Pons (tissue), 1 donor: ENCODE results near the gene ELP4.

Experiments used
- DNase-seq: peaks from one replicate; pipeline ENCODE4 v3.0.0-alpha.2; 2016; ENCODE audit warnings: low spot score

The ELP4 gene

GRCh38 chr11:31779374-31779791 is 269.8 kb downstream of the ELP4 start:
- DNase-seq: no peak

GRCh38 chr11:31780078-31780477 is 270.5 kb downstream of the ELP4 start:
- no peak for DNase-seq

DNA sequence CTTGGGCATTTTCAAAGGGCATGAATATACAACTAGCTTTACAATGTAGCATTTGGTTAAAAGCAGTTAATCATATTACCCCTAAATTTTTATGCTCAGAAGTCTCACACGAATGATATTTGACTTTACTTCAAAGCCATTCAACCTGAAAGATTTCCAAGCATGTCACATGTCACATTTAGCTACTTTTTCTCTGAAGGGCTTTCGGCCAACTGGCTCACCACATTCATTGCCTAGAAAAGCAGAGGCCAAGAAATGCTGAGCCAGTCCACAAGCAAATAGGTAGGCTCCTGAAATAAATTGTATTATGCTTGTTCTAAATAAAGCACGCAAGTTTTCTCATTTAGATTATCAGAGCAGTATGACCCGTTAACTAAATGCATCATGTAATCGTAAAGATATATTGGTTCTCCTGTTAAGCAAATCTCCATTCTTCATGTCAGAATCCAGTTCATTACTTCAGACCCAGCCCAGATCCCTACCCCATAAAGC is 271.0 kb downstream of the ELP4 start:
- DNase-seq: no peak

DNA sequence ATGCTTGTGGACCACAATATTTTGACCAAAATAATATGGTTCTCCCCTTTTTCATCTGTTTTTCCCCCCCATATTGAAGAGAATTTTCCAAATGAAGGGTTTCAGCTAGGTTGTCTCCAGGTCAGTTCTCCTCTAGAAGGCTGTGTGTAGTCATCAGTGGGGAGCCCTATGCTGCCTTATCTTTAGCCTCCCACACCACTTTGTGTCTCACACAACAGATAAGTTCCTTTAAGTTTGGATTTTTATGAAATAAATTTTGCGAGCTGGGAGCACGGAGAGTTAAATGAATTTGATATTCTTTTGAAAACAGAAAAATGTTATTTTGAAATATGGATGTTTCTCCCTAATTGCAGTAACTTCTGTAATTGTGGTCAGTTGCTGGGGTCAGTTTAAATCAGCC is 272.7 kb downstream of the ELP4 start:
- DNase-seq: no peak

- no peak for DNase-seq
These were observed 273.7 kb downstream of the ELP4 start for GRCh38 chr11:31783252-31783651.

- DNase-seq: no peak
These were observed 275.0 kb downstream of the ELP4 start for GRCh38 chr11:31784611-31785010.

DNA sequence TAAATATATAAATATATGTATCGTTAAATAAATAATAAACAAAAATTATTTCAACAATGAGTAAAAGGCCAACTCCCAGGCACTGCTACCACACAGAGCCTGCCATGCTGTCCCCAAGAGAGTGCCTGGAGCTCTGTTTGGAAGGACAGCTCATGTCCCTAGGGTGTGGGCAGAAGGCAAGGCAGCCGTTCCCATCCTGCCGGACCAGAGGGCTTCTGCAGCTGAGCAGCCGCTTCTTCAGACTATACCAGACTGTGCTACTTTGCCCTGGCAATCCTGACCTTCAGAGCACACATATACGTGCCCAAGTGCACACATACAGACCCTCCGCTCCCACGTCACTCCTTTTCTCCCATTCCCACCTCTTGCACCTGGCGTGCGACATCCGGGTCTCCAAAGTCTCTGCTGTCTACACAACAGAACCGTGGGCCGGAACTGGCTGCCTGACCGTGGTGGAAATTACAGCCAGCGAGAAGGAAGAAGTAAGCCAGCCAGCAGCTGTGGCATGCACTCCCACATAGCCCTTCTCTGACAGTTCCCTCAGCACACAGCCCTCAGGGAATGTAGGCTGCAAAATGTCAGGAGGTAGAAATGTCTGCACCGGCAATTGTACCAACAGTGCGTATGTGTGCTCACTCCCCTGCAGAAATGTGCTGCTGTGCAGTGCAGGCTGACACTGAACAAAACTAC is 277.6 kb downstream of the ELP4 start:
- no peak for DNase-seq

GRCh38 chr11:31788085-31788484 is 278.5 kb downstream of the ELP4 start:
- DNase-seq: no peak

GRCh38 chr11:31790649-31791048 is 281.1 kb downstream of the ELP4 start:
- DNase-seq: no peak

DNA sequence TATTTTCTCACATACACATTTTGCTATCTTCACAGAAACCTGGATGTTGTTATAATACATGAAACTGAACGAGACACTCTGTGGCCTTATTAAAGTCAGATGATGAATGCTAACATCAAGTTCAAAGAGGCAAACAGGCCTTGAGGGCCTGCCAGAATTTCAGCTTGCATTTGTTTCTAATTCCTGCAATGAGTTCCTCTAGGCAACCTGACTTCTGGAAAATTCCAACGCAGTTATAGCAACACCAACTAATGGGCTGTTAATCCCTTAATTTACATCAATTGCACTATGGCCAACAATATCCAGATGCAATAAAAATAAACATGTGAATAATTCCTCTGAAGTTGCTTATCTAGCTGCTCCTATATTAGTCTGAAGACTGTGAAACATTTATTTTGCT is 282.5 kb downstream of the ELP4 start:
- DNase-seq: no peak

DNA sequence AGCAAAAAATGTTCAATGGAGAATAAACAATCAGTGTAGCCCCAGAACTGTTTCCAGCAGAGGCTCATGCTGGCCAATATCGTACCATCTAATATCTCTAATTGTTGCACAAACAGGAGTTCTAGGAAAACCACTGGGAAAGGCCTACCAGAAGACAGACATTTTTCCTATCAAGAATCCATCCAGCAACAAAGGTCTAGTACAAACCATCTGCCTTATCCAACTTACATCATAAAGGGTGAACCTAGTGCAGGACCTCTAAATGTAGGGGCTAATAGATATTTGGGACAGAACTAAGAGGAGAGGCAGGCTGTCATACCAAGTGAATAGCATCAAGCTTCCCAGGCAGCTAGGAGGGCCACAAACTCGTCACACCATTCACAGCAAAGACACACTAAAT is 282.9 kb downstream of the ELP4 start:
- no peak for DNase-seq

DNA sequence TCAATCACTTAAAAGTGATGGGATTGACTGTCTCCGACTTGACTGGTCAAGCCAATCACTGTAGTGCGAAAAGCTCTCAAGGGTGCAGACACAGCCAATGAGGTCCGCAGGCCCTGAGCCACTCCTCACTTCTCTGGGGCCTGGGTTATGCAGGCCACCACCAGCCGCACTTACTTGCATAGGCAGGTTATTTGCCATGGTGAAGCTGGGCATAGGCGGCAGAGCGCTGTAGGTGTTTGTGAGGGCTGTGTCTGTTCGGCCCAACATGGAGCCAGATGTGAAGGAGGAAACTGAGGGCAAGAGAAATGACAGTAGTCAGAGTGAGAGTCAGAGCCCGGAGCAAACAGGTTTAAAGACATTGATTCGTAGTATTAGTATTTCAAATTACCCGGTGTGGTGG is 283.7 kb downstream of the ELP4 start:
- no peak for DNase-seq

DNA sequence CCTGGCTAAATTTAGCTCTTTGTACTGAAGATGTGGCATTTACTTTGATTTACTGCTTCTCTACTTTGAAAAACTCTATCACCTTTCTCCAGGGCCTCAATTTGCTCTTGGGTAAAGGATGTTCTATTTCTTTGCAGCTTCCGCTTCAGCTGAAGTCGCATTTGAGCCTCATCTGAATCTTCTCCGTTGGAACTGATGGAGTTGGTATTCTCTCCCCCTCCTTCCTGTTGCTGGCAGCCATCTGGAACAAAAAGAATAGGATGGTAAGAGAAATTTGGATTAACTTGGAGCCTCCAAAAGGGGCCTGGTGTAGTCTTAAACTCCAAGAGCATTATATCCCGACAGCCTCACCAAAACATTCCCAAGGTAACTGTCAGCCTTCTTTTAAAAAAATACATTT is 285.0 kb downstream of the ELP4 start:
- DNase-seq: no peak

GRCh38 chr11:31795706-31796498 is 286.3 kb downstream of the ELP4 start:
- no peak for DNase-seq

DNA sequence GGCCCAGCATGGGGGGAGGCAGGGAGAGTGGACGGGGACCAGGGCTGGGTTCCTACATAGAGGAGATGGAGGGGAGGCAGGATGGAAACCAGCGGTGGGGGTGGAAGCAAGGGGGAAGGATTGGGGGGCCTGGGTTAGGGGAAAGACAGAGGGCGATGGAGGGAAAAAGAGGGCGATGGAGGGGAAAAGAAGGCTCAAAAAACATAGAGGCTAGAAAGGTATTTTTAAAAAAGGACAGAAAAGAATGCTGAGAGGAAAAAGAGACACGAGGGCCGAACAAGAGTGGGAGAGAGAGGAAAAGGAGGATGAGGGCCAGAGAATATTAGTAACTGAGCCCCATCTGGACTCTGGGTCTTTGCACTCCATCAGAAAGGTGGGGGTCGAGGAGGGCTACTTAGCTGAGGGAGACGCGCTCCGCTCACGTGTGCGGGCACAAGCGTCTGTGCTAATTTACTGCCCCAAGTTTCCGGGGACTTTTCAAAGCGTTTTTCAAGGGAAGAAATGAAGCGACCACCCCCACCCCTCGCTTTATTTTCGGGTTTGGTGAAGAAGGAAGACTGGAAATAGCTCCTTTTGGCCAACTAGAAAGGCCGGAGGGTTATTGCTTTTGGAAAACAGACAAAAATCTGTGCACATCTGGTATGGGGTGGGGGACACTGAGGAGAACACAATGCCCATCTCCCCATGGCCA is 287.1 kb downstream of the ELP4 start:
- no peak for DNase-seq

DNA sequence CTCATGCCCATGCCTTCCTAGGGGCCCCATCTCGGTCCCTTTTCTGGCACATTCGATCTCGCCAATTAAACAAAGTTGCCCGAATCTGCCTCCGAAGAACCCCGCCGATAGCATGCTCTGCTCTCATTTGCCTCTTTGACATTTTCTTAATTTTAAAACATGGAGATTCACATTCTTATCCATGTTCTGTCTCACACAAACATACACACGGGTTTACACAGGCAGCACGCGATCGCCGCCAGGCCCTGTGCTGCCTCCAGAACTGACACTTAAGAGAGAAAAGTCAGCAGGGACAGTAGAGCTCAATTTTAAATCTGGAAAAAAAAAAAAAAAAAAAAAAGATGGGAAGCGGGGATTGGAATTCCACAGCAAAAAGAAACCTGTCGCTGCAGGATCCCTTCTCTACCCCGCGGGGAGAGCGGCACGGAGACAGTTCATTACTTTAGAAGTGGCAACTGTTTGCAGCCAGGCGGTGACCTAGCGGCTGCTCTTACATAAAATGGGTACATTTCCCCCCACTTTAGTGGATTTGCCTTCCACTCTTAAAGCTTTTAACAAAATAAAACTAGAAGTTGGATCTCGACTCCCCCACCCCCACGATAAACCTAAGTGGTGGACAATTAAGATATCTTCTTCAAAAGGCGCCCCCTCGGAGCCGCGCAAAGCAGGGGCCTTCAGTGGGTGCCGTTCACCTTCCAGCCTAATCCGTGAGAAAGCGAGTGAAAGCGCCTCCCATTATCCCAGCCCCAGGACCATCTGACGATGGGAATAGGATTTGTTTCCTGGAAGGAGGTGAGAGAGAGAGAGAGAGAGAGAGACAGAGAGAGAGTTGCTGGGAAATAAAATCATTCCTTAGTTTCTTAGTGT is 287.9 kb downstream of the ELP4 start:
- DNase-seq: no peak

DNA sequence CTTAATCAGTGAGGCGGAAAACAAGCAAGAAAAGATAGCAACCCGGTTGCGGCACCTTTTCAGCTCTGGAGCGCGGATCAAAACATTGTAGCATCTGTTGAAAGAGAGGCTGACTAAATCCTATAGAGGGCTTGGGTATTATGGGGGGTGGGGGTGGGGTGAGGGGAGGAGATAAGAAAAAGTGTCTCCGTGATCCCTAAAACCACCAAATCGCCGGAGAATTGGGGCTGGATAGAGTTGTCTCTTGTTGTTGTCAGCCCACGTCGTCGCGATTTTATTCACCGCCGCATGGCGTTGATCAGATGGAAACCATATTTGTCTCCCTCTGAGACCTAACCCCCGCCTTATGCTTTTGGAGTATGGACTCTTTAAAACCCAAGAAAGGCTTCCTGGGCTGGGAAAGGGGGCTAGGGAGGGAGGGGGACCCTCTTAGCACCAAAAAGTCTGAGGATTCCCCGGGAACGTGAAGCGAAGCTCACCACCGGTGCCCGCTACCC is 288.5 kb downstream of the ELP4 start:
- DNase-seq: no peak

GRCh38 chr11:31798554-31799434 is 289.2 kb downstream of the ELP4 start:
- no peak for DNase-seq

DNA sequence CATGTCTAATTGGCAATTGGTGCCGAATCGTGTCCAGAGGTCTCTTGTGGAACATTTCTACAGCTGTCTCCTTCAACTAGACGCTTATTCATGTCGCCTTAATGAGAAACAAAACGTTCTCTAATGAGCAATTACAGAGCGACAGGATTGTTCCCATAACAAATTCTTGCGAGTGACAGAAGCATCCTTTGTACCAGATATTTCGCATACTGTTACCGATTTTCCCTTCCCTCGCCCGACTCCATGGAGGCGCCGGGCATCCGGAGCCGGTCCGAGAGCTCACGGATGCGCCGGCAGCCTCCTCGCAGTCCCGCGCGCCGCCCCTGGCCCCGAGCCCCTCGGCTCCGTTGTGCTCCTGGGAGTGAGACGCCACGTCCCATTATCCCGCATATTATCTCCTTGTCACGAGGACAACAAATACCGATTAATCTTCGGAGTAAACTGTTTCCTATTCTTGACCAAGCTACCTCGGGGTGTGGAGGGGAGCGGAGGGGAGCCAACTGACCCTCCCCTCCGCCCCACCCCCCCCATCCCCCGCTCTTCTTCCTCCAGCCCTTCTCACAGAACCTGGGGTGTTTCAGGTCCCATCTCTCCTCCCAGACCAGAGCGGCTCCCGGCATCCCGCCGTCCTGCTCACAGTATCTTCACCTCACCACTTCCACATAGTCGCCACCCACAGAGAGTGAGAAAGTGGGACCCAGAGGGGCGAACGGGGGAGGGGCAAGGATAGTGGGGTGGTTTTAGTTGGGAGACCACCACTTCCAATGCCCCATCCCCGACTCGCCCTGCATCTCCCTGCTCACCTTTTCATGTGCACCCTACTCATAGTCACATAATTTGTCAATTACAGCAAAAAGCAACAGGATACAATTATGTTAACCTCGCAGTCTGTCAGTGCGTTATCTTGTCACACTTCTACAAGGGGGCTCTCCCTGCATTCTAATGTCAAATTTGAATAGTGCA is 290.1 kb downstream of the ELP4 start:
- DNase-seq: no peak
